Brain microvascular endothelial cell (primary cell): ENCODE results near the gene NYAP1.
A peak's percentile ranks its signal among the peaks of the same experiment; 100 is the strongest.

Experiments
- DNase-seq: peaks from one replicate; pipeline ENCODE4 v3.0.0-alpha.2; 2020
- H3K27ac ChIP-seq: fragments of 250-450 bp; sonication (Bioruptor Pico); 2 replicates; pipeline ENCODE4 v1.5.1; 2020; ENCODE audit warnings: mild to moderate bottlenecking, moderate library complexity
- H3K27me3 ChIP-seq: fragments of 250-450 bp; sonication (Bioruptor Pico); replicated peaks from 2 replicates; pipeline ENCODE4 v1.5.1; 2020; ENCODE audit warnings: mild to moderate bottlenecking
- H3K36me3 ChIP-seq: fragments of 250-450 bp; sonication (Bioruptor Pico); replicated peaks from 2 replicates; pipeline ENCODE4 v1.5.1; 2020; ENCODE audit warnings: mild to moderate bottlenecking
- H3K4me3 ChIP-seq: 2 replicates; pipeline ENCODE4 v1.5.1; 2011; ENCODE audit warnings: low read depth, mild to moderate bottlenecking, control low read depth, low read length, moderate library complexity
- CTCF ChIP-seq: IDR thresholded peaks from 2 replicates; pipeline ENCODE4 v1.5.1; 2011; ENCODE audit warnings: low read depth, mild to moderate bottlenecking, moderate library complexity, low read length, control low read depth, inconsistent platforms; ENCODE audit errors: missing control alignments
- in situ Hi-C: cut with HindIII; loops from 2 replicates; pipeline ENCODE4 v1.10.0; 2017; ENCODE audit warnings: low sequenced_read_pairs, low pct_ligation_motif_present

Gene NYAP1

GRCh38 chr7:100478958-100479660 lies 4.6 kb upstream of the NYAP1 start, which contains the start of gene TSC22D4:
Gene TSC22D4 (minus strand): TSS chr7:100479214. CDS start chr7:100478038, 1,176 bp downstream.
- in situ Hi-C loops = no loop called here

GRCh38 chr7:100481466-100481865 lies 2.3 kb upstream of the NYAP1 start:
- DNase-seq = no peak
- no peaks in the 10 kb centered on the region for H3K36me3 ChIP-seq
- no peak overlapping the region for H3K4me3 ChIP-seq
- in situ Hi-C loops = no loop called here
- TF ChIP-seq CTCF = no peak
- no peak overlapping the region for H3K27ac ChIP-seq
- H3K27me3 ChIP-seq = no peaks in the 10 kb centered on the region

More at GRCh38 chr7:100478958-100479660, 4.6 kb upstream of the NYAP1 start, which contains the start of gene TSC22D4:
- no peaks in the 10 kb centered on the region for H3K27me3 ChIP-seq
- H3K36me3 ChIP-seq = peaks cover 3% of the 10 kb centered on the region
- DNase-seq = peak; percentile 90
- peak within 1 kb of the TSS; percentile 92 for H3K4me3 ChIP-seq
- no peak for TF ChIP-seq CTCF
- peak within 1 kb of the TSS; percentile 2 for H3K27ac ChIP-seq

GRCh38 chr7:100482728-100483089 lies 1.0 kb upstream of the NYAP1 start:
- no peaks in the 10 kb centered on the region for H3K36me3 ChIP-seq
- TF ChIP-seq CTCF = no peak
- DNase-seq = no peak
- no peak overlapping the region for H3K27ac ChIP-seq
- H3K27me3 ChIP-seq = no peaks in the 10 kb centered on the region
- in situ Hi-C loops = no loop called here
- peak overlapping the region; percentile 53 for H3K4me3 ChIP-seq

GRCh38 chr7:100483090-100483721 lies 521 bp upstream of the NYAP1 start:
- DNase-seq = peak; percentile 14
- H3K27me3 ChIP-seq = no peaks in the 10 kb centered on the region
- TF ChIP-seq CTCF = peak; percentile 52
- H3K36me3 ChIP-seq = no peaks in the 10 kb centered on the region
- in situ Hi-C loops = no loop called here
- H3K4me3 ChIP-seq = peak overlapping the region; percentile 53
- no peak overlapping the region for H3K27ac ChIP-seq

- Histone ChIP-seq H3K27ac (no peak overlapping the region), H3K36me3 (no peaks in the 10 kb centered on the region), H3K27me3 (no peaks in the 10 kb centered on the region), H3K4me3 (no peak overlapping the region)
- in situ Hi-C loops = no loop called here
- no peak for DNase-seq
- TF ChIP-seq CTCF = no peak
These were observed 932 bp downstream of the NYAP1 start for GRCh38 chr7:100484673-100485045.

- in situ Hi-C loops = no loop called here
- H3K4me3 ChIP-seq = no peak overlapping the region
- DNase-seq = no peak
- no peak for TF ChIP-seq CTCF
- H3K36me3 ChIP-seq = no peaks in the 10 kb centered on the region
- H3K27ac ChIP-seq = no peak overlapping the region
- H3K27me3 ChIP-seq = no peaks in the 10 kb centered on the region
These were observed 1.7 kb downstream of the NYAP1 start for GRCh38 chr7:100485471-100485876.
